NCI-H345 (cell line): ENCODE results near the gene SH2D7.
A peak's percentile ranks its signal among the peaks of the same experiment; 100 is the strongest.
"Not testable (repeated sequence)": the region's sequence is repeated elsewhere in the genome, so short reads cannot be mapped to it uniquely, and the experiment has no call there.

Experiments
- DNase-seq: peaks from one replicate; lab custom pipeline; 2025; lab: John Stamatoyannopoulos, UW

Gene SH2D7

GRCh38 chr15:78142332-78142731 lies 50.0 kb downstream of the SH2D7 start:
- DNase-seq, result no peak

DNA sequence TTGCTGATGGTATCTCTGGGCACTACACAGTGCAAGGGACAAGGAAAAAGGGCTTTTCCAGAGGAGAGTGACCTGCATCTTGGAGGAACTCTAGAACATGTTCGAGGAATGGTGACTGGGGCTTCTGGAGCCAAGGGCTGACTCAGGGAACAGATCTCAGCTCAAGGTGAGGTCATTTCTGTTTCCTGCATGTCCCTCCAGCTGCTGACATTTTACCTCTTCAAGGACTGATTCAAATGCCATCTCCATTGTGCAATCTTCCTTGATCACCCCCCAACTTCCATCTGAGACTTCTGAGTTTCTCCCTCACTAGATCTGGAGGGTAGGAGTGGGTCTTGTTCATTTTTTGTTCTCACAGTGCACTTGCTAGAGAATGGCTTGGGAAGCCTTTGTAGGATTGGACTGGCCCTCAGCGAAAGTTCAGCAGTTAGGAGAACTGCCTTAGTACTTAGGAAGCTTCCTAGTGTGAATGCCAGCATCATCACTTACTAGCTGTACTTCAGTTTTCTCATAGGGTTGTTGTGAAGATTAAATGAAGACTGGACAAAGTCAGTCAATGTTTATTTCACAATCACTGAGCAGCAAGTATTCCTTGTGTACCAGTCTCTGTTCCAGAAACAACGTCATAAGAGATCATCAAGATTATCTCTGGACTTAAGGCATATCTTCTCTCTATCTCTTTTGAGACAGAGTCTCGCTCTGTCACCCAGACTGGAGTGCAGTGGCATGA lies 54.2 kb downstream of the SH2D7 start:
- no peak for DNase-seq

DNA sequence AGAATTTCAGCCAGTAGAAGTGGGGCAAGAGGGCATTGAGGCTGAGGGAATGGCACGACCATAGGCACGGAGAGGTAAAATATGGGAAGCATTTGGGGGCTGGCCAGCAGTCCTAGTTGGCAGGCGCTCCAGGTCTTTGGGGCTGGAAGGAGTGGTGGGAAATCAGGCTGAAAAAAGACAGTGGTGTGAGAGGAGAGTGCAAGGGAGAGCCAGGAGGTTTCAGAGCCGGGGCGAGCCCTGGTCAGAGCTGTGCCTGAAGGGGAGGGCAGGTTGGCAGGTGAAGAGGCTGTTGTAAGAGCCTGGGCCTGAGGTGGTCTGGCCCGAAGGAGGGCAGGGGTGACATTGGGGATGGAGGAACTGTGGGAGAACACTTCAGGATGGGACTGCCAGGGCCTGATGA lies 55.2 kb downstream of the SH2D7 start:
- no peak for DNase-seq

DNA sequence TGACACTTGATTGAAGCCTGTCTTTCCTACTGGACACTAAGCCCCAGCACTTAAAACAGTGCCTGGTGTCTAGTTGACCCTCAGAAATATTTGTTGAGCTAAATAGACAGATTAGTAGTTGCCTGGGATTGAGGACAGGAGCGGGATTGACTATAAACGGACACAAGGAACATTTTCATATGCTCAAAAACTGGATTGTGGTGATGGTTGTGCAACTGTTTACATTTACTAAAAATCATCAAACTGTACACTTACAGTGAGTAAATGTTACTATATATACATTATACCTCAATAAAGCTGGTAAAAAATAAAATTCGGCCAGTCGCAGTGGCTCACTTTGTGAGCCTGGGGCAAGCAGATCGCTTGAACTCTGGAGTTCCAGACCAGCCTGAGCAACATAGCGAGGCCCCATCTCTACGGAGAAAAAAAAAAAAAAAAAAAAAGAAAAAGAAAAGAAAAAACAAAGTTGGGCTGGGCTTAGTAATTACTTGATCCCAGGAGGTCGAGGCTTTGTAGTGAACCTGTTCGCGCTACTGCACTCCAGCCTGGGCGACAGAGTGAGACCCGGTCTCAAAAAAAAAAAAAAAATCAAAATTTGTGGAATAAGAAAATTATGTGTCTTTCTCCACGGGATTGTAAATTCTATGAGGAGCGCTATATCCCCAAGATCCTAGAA lies 56.2 kb downstream of the SH2D7 start:
- no peak for DNase-seq

DNA sequence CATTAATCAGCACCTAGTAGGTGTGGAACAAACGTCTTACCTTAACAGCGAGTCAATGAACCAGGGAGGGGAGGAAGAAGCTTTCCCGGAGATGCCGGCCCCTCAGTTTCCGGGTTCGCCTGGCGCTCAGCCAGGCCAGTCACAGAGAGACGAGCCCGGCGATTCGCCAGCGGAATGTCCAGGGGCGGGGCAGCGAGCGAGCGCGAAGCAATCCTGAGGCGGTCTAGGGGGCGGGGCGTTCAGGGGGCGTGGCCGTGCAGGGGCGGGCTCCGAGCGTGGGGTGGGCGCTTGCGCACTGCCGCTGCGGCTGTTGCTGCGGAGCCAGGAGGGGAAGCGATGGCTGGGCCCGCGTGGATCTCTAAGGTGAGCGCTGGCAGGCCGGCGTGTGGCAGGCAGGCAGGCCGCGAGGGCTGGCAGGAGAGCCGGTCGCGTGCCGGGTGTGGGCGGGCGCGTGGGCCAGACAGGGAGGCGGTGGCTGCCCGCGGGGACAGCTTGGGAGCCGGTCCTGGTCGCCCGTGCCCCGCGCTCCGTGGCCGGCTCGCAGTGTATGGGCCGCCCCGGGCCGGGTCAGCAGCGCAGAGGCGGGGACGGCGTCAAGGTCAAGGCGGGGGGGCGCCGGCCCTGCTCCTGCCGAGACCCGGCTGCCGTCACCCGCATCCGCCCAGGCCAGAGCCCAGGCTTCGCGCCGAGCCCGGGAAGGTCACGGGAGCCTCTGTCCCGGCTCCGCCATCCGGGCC lies 56.9 kb downstream of the SH2D7 start, which contains the start of gene IDH3A:
IDH3A (plus strand) TSS at position 295 of the 737 bp plus-strand sequence; CDS start at position 337, 42 bp downstream.
- DNase-seq, result peak; percentile 95

DNA sequence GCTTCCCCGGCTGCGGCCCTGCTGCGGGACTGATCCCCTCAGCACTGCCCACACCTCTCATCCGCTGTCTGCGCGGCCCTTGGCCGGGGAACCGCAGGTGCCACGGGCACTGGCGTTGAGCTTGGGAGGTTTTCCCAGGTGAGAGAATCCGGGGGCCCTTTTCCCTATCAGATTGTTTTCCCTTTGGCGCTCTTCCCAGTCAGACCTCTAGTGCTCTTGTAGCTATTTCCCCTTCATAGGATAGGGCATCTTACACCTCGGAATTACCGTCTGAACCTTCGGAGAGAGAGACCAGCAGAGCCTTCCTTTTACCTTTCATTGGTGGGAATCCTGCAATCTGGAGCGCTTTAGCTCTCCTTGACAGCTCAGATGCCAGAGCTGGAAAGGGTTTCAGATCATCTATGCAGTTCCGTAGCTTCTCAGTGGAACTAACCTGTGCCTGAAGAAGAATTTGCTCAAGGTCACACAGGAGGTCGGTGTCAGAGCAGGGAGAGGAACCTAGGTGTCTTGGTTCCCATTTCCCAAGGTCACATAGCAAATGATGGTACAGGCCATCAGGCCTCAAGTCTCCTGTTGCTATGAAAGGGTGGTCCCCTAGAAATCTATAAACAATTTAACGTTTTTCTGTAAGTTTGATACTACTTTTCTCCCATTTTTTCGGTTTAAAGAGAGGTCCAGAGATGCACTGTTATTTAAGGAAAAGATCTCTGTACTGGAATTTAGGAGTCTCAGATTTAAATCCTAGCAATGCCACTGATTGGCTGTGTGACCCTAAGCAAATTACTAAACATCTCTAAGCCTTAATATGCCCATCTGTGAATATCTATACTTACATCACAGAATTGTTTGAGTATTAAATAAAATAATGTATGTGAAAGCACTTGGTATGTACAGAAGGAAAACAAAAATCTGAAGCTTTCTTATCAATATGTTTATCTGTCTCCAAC lies 57.7 kb downstream of the SH2D7 start:
- peak; percentile 44 for DNase-seq

DNA sequence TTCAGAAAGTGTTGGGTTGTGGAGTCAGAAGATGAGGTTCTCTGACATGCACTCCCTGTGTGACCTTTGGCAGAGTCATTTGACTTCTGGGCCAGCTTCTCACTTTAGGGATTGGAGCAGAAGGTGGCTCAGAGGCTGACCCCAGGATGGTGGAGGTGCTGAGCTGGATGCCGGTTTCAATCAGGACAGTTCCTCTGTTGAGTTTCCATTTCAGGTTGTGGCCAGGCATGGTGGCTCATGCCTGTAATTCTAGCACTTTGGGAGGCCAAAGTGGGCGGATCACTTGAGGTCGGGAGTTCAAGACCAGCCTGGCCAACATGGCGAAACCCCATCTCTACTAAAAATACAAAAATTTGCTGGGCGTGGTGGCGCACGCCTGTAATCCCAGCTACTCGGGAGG lies 58.7 kb downstream of the SH2D7 start:
- DNase-seq, result not testable (repeated sequence)
